Liver (tissue), 9 donors: ENCODE results near the gene CHERP. TPM values are rescaled to one million over a fixed set of nuclear protein-coding genes. Genes with fewer than 3 reads are reported as not detected.
"Not testable (repeated sequence)": the region's sequence is repeated elsewhere in the genome, so short reads cannot be mapped to it uniquely, and the experiment has no call there.

ENCODE experiments used
- DNase-seq: peaks from one replicate; pipeline ENCODE4 v3.0.0-alpha.2; 2017; ENCODE audit warnings: low spot score
- H3K27ac ChIP-seq, 2 donors: one replicate each; pipeline ENCODE4 v1.7.0; 2013; ENCODE audit warnings: inconsistent platforms in 2 of 2, low read length in 2 of 2, control low read depth in 1 of 2, low read depth in 1 of 2, mild to moderate bottlenecking in 1 of 2
- H3K27me3 ChIP-seq, 4 donors: one replicate each; pipeline versions ENCODE4 v1.6.1 to v1.7.0; 2013; ENCODE audit warnings: low read length in 3 of 4, inconsistent platforms in 1 of 4, mild to moderate bottlenecking in 1 of 4, moderate library complexity in 1 of 4; ENCODE audit not compliant: control insufficient read depth in 4 of 4, insufficient read depth in 4 of 4
- H3K36me3 ChIP-seq, 4 donors: one replicate each; pipeline versions ENCODE4 v1.6.1 to v1.7.0; 2013; ENCODE audit warnings: low read length in 3 of 4, mild to moderate bottlenecking in 3 of 4, low read depth in 1 of 4, moderate library complexity in 1 of 4; ENCODE audit not compliant: control insufficient read depth in 4 of 4, insufficient read depth in 3 of 4
- H3K4me1 ChIP-seq, 4 donors: one replicate each; pipeline versions ENCODE4 v1.6.1 to v1.7.0; 2013; ENCODE audit warnings: low read length in 3 of 4, mild to moderate bottlenecking in 3 of 4, moderate library complexity in 1 of 4; ENCODE audit not compliant: control insufficient read depth in 4 of 4, insufficient read depth in 4 of 4
- H3K4me3 ChIP-seq, 3 donors: one replicate each; pipeline versions ENCODE4 v1.6.1 to v1.7.0; 2013; ENCODE audit warnings: low read length in 3 of 3, control low read depth in 1 of 3, low read depth in 1 of 3, mild to moderate bottlenecking in 1 of 3
- H3K9ac ChIP-seq, 2 donors: one replicate each; pipeline ENCODE4 v1.7.0; 2013; ENCODE audit warnings: low read length in 2 of 2, mild to moderate bottlenecking in 2 of 2, moderate library complexity in 2 of 2, control low read depth in 1 of 2, low read depth in 1 of 2
- H3K9me3 ChIP-seq, 4 donors: one replicate each; pipeline versions ENCODE4 v1.6.1 to v1.7.0; 2013; ENCODE audit warnings: low read length in 3 of 4; ENCODE audit not compliant: control insufficient read depth in 4 of 4
- EGR1 ChIP-seq, 2 donors: IDR thresholded peaks; 2 replicates each; pipeline ENCODE4 v1.6.1; 2016 to 2018; ENCODE audit warnings: antibody characterized with exemption in 2 of 2, low read depth in 2 of 2
- FOXA2 ChIP-seq: IDR thresholded peaks from 2 replicates; pipeline ENCODE4 v1.6.1; 2016; ENCODE audit warnings: antibody characterized with exemption
- GABPA ChIP-seq, 2 donors: IDR thresholded peaks in 1 of 2; conservative IDR thresholded peaks in 1 of 2; 2 replicates each; pipeline ENCODE4 v1.6.1; 2016; ENCODE audit warnings: antibody characterized with exemption in 2 of 2, mild to moderate bottlenecking in 1 of 2, moderate library complexity in 1 of 2
- HNF4A ChIP-seq, 2 donors: conservative IDR thresholded peaks; 2 replicates each; pipeline ENCODE4 v1.6.1; 2016; ENCODE audit warnings: antibody characterized with exemption in 2 of 2, mild to moderate bottlenecking in 2 of 2
- HNF4G ChIP-seq: IDR thresholded peaks from 2 replicates; pipeline ENCODE4 v1.6.1; 2016; ENCODE audit warnings: antibody characterized with exemption
- JUND ChIP-seq, 2 donors: IDR thresholded peaks; 2 replicates each; pipeline ENCODE4 v1.6.1; 2016; ENCODE audit warnings: antibody characterized with exemption in 2 of 2
- NR2F2 ChIP-seq: IDR thresholded peaks from 2 replicates; pipeline ENCODE4 v1.6.1; 2016; ENCODE audit warnings: antibody characterized with exemption
- RAD21 ChIP-seq, 2 donors: IDR thresholded peaks; 2 replicates each; pipeline ENCODE4 v1.6.1; 2016; ENCODE audit warnings: antibody characterized with exemption in 2 of 2, mild to moderate bottlenecking in 2 of 2
- RXRA ChIP-seq, 2 donors: IDR thresholded peaks; 2 replicates each; pipeline ENCODE4 v1.6.1; 2017 to 2018; ENCODE audit warnings: antibody characterized with exemption in 2 of 2, mild to moderate bottlenecking in 1 of 2
- SP1 ChIP-seq: IDR thresholded peaks from 2 replicates; pipeline ENCODE4 v1.6.1; 2018; ENCODE audit warnings: antibody characterized with exemption, mild to moderate bottlenecking
- YY1 ChIP-seq: IDR thresholded peaks from 2 replicates; pipeline ENCODE4 v1.6.1; 2016; ENCODE audit warnings: antibody characterized with exemption, mild to moderate bottlenecking
- WGBS: extraction: QIAGEN DNeasy Blood & Tissue Kit; methylation state at CpG from one replicate; pipeline ENCODE4 v1.1.7; 2013; 5-methylcytosine and 5-hydroxymethylcytosine counted together
- polyA plus RNA-seq, 2 donors: library from polyadenylated mRNA; stranded (reverse) in 1 of 2; unstranded in 1 of 2; fragments of 200-250 nt in 1 of 2; fragments of >200 nt in 1 of 2; fragmentation: Nextera tagmentation in 1 of 2; extraction: Ambion mirVana in 1 of 2; gene quantifications; one replicate each; pipeline versions ENCODE4 v1.2.1 to v1.2.3, GENCODE V29; 2013 to 2015
- total RNA-seq, 2 donors: library from RNA; depleted of rRNA; stranded (reverse); fragments of >200 nt; gene quantifications; one replicate each; pipeline ENCODE4 v1.2.3, GENCODE V29; 2014
- TF ChIP-seq, protein P1 (sequence below): IDR thresholded peaks from 2 replicates; pipeline ENCODE4 v1.6.1; 2016; ENCODE audit warnings: antibody characterized with exemption
- TF ChIP-seq, protein P2 (sequence below): IDR thresholded peaks from 2 replicates; pipeline ENCODE4 v1.6.1; 2016; ENCODE audit warnings: antibody characterized with exemption
- TF ChIP-seq, protein P3 (sequence below): IDR thresholded peaks from 2 replicates; pipeline ENCODE4 v1.6.1; 2016; ENCODE audit warnings: antibody characterized with exemption, mild to moderate bottlenecking
- donor health status: healthy.
- donor health status: healthy.
- donor health status: healthy.
- donor health status: healthy.
- donor health status: healthy.

Gene CHERP
- total and polyA plus RNA-seq, 4 donors, result 8.5 to 14.0 (median 9.0) TPM

DNA sequence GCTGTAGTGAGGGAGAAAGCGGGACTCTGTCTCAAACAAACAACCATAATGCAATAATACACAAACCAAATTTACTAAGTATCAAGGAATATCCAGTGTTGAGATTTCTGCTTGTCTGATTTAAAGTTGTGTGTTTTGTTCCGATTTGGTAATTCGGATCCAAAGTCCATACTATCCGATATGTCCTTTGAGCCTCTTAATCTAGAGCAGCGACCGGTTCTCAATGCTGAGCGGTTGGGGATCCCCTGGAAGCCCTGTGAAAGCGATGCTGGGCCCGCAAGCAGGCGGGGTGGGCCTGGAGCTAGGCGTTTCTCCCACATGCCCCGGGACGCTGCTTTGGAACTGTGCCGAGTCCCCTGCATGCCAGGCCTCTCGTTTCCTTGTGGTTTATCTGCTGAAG is 25.9 kb downstream of the CHERP start:
- WGBS, result 42% methylated on average over 15 of the region's 15 CpGs
- Histone ChIP-seq H3K27me3 (no peaks in the 10 kb centered on the region), H3K36me3 (peaks cover 23 to 41% (median 25%) of the 10 kb centered on the region in 4 donors), H3K4me1 (peaks cover 4 to 16% (median 11%) of the 10 kb centered on the region in 4 donors), H3K4me3 (no peak overlapping the region), H3K9me3 (no peaks in the 10 kb centered on the region), H3K9ac (no peak overlapping the region), H3K27ac (peak overlapping the region; percentile 39 to 42)
- DNase-seq, result no peak
- peak; percentile 56 for TF ChIP-seq SP1
- TF ChIP-seq, protein P1, sequence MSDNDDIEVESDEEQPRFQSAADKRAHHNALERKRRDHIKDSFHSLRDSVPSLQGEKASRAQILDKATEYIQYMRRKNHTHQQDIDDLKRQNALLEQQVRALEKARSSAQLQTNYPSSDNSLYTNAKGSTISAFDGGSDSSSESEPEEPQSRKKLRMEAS, result no peak
- TF ChIP-seq RXRA (IDR thresholded peaks at IDR 0.05), result peak in 1 of 2 donors; percentile 56
- TF ChIP-seq GABPA (IDR thresholded peaks at IDR 0.05 in 1 of 2, conservative IDR thresholded peaks at IDR 0.05 in 1 of 2), result peak in 1 of 2 donors; percentile 26
- TF ChIP-seq RAD21 (IDR thresholded peaks at IDR 0.05), result peak; percentile 40 to 42
- TF ChIP-seq JUND (IDR thresholded peaks at IDR 0.05), result peak in 1 of 2 donors; percentile 35
- TF ChIP-seq, protein P2, sequence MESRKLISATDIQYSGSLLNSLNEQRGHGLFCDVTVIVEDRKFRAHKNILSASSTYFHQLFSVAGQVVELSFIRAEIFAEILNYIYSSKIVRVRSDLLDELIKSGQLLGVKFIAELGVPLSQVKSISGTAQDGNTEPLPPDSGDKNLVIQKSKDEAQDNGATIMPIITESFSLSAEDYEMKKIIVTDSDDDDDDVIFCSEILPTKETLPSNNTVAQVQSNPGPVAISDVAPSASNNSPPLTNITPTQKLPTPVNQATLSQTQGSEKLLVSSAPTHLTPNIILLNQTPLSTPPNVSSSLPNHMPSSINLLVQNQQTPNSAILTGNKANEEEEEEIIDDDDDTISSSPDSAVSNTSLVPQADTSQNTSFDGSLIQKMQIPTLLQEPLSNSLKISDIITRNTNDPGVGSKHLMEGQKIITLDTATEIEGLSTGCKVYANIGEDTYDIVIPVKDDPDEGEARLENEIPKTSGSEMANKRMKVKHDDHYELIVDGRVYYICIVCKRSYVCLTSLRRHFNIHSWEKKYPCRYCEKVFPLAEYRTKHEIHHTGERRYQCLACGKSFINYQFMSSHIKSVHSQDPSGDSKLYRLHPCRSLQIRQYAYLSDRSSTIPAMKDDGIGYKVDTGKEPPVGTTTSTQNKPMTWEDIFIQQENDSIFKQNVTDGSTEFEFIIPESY, result no peak
- TF ChIP-seq YY1, result no peak
- TF ChIP-seq HNF4A (conservative IDR thresholded peaks at IDR 0.05), result peak; percentile 90 to 93
- peak; percentile 80 for TF ChIP-seq HNF4G
- TF ChIP-seq EGR1 (IDR thresholded peaks at IDR 0.05; ENCODE audit: low read depth in 2 of 2), result no peak

DNA sequence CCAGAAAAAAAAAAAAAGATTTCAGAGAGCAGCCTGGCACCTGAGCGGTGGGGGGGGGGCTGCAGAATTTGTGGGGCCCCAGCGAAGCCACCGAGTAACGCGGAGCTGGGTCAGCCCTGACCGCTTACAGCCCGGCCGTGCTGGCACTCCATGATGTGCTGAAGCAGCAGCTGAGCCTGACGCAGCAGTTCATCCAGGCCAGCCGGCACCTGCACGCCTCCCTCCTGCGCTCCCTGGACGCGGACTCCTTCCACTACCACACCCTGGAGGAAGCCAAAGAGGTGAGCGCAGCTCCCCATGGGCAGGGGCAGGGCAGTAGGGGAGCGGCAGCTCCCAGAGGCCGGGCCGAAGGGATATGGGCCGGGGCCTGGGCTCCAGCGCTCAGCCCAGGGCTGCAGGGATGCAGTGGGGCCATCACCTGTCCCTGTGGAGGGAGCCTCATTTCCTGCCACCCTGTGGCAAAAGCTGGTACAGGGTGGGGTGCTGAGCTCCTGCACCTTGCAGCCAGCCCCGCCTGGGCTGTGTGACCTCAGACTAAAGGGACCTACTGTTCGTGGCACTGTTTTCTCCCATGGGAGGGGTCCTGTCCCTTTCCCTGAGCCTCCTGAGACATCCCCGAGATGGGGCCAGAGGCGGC is 27.7 kb downstream of the CHERP start:
- Histone ChIP-seq H3K4me3 (no peak overlapping the region), H3K9ac (no peak overlapping the region), H3K27ac (no peak overlapping the region), H3K36me3 (peaks cover 14 to 25% (median 22%) of the 10 kb centered on the region in 4 donors), H3K9me3 (no peaks in the 10 kb centered on the region), H3K27me3 (no peaks in the 10 kb centered on the region), H3K4me1 (peaks cover 4 to 16% (median 11%) of the 10 kb centered on the region in 4 donors)
- 97% methylated on average over 24 of the region's 24 CpGs for WGBS
- no peak for TF ChIP-seq NR2F2
- TF ChIP-seq RAD21 (IDR thresholded peaks at IDR 0.05), result no peak
- TF ChIP-seq, protein P1, result no peak
- TF ChIP-seq JUND (IDR thresholded peaks at IDR 0.05), result no peak
- TF ChIP-seq, protein P3, sequence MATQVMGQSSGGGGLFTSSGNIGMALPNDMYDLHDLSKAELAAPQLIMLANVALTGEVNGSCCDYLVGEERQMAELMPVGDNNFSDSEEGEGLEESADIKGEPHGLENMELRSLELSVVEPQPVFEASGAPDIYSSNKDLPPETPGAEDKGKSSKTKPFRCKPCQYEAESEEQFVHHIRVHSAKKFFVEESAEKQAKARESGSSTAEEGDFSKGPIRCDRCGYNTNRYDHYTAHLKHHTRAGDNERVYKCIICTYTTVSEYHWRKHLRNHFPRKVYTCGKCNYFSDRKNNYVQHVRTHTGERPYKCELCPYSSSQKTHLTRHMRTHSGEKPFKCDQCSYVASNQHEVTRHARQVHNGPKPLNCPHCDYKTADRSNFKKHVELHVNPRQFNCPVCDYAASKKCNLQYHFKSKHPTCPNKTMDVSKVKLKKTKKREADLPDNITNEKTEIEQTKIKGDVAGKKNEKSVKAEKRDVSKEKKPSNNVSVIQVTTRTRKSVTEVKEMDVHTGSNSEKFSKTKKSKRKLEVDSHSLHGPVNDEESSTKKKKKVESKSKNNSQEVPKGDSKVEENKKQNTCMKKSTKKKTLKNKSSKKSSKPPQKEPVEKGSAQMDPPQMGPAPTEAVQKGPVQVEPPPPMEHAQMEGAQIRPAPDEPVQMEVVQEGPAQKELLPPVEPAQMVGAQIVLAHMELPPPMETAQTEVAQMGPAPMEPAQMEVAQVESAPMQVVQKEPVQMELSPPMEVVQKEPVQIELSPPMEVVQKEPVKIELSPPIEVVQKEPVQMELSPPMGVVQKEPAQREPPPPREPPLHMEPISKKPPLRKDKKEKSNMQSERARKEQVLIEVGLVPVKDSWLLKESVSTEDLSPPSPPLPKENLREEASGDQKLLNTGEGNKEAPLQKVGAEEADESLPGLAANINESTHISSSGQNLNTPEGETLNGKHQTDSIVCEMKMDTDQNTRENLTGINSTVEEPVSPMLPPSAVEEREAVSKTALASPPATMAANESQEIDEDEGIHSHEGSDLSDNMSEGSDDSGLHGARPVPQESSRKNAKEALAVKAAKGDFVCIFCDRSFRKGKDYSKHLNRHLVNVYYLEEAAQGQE, result no peak
- no peak for TF ChIP-seq FOXA2
- no peak for DNase-seq

DNA sequence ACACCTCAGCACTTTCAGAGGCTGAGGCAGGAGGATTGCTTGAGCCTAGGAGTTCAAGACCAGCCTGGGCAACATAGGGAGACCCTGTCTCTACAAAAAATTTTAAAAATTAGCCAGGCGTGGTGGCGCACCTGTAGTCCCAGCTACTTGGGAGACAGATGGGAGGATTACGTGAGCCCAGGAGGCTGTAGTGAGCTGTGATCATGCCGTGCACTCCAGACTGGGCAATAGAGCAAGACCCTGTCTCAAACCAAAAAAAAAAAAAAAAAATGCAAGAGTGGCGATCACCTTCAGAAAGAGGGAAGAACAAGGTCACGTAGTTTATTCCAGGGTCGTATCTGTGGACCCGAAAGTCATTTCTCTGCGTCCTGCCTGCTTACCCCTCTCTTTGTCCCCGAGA is 29.6 kb downstream of the CHERP start:
- H3K27ac ChIP-seq, H3K9me3 ChIP-seq, H3K27me3 ChIP-seq, H3K4me3 ChIP-seq, H3K9ac ChIP-seq, DNase-seq: not testable (repeated sequence)
- H3K4me1 ChIP-seq, result peaks cover 4 to 16% (median 11%) of the 10 kb centered on the region in 4 donors
- peaks cover 2 to 12% (median 8%) of the 10 kb centered on the region in 4 donors for H3K36me3 ChIP-seq
- 98% methylated on average over 10 of the region's 10 CpGs for WGBS
